SK-N-SH (cell line): ENCODE results near the gene GRM1. TPM values are rescaled to one million over a fixed set of nuclear protein-coding genes. Genes with fewer than 3 reads are reported as not detected.

ENCODE experiments used
- CTCF ChIA-PET: fragments of 300-600, 350-600 bp; formaldehyde crosslinking; extraction: SDS; loops from one replicate; lab custom pipeline; 2021; lab: Yijun Ruan, JAX
- POLR2A ChIA-PET: fragments of 350-600 bp; sonication (Branson Sonifier 250); formaldehyde crosslinking; extraction: SDS; loops from one replicate; lab custom pipeline; 2020; ENCODE audit warnings: antibody characterized with exemption, inconsistent platforms; lab: Yijun Ruan, JAX
- DNase-seq: peaks from one replicate; pipeline ENCODE4 v3.0.0; 2012
- H2AFZ ChIP-seq: fragments of 200-600 bp; sonication (generic); 2 replicates; pipeline ENCODE4 v1.8.1; 2016; ENCODE audit warnings: antibody characterized with exemption, mild to moderate bottlenecking, low read depth
- H3F3A ChIP-seq: fragments of 200-600 bp; sonication (generic); replicated peaks from 2 replicates; pipeline ENCODE3; 2016; ENCODE audit warnings: antibody characterized with exemption, mild to moderate bottlenecking; ENCODE audit not compliant: insufficient read depth
- H3K27ac ChIP-seq, 2 experiments: fragments of 200-500 bp in 1 of 2; fragments of 200-600 bp in 1 of 2; sonication (Bioruptor generic) in 1 of 2; sonication (generic), shearing (Covaris generic) in 1 of 2; 2 replicates each; pipeline versions ENCODE4 v1.5.1 to v1.6.1; 2014 to 2016; ENCODE audit warnings: low read depth in 2 of 2, inconsistent platforms in 1 of 2, low read length in 1 of 2, mild to moderate bottlenecking in 1 of 2, mixed read lengths in 1 of 2
- H3K27me3 ChIP-seq: fragments of 200-600 bp; sonication (generic), shearing (Covaris generic); 2 replicates; pipeline ENCODE4 v1.6.1; 2016; ENCODE audit warnings: mixed run types; ENCODE audit not compliant: insufficient read depth
- H3K36me3 ChIP-seq, 2 experiments: fragments of 200-500 bp in 1 of 2; fragments of 200-600 bp in 1 of 2; sonication (Bioruptor generic) in 1 of 2; sonication (generic) in 1 of 2; replicated peaks in 1 of 2; 2 replicates each; pipeline versions ENCODE3 to v1.5.1; 2014 to 2016; ENCODE audit warnings: low read length in 1 of 2, mild to moderate bottlenecking in 1 of 2; ENCODE audit not compliant: insufficient read depth in 2 of 2, control insufficient read depth in 1 of 2
- H3K4me1 ChIP-seq, 2 experiments: fragments of 200-500 bp in 1 of 2; fragments of 200-600 bp in 1 of 2; sonication (Bioruptor generic) in 1 of 2; sonication (generic), shearing (Covaris generic) in 1 of 2; 2 replicates each; pipeline versions ENCODE4 v1.5.1 to v1.6.1; 2014 to 2016; ENCODE audit warnings: low read depth in 1 of 2, low read length in 1 of 2, mixed run types in 1 of 2; ENCODE audit not compliant: insufficient read depth in 2 of 2, control insufficient read depth in 1 of 2
- H3K4me2 ChIP-seq: fragments of 200-600 bp; sonication (generic), shearing (Covaris generic); 2 replicates; pipeline ENCODE4 v1.6.1; 2017; ENCODE audit warnings: mixed run types
- H3K4me3 ChIP-seq, 2 experiments: fragments of 200-500 bp in 1 of 2; fragments of 200-600 bp in 1 of 2; sonication (Bioruptor generic) in 1 of 2; sonication (generic), shearing (Covaris generic) in 1 of 2; 2 replicates each; pipeline versions ENCODE4 v1.5.1 to v1.8.1; 2014 to 2016; ENCODE audit warnings: low read depth in 2 of 2, inconsistent platforms in 1 of 2, low read length in 1 of 2, mild to moderate bottlenecking in 1 of 2, mixed read lengths in 1 of 2, moderate library complexity in 1 of 2
- H3K79me2 ChIP-seq: fragments of 200-600 bp; sonication (generic); 2 replicates; pipeline ENCODE4 v1.8.1; 2017; ENCODE audit warnings: mild to moderate bottlenecking; ENCODE audit not compliant: insufficient read depth
- H3K9ac ChIP-seq: fragments of 200-600 bp; sonication (generic); 2 replicates; pipeline ENCODE4 v1.6.1; 2017; ENCODE audit warnings: mixed run types
- H3K9me2 ChIP-seq: fragments of 200-600 bp; sonication (generic); 2 replicates; pipeline ENCODE4 v1.6.1; 2017; ENCODE audit warnings: mixed run types
- H3K9me3 ChIP-seq: fragments of 200-600 bp; sonication (generic); 2 replicates; pipeline ENCODE4 v1.6.1; 2017; ENCODE audit warnings: mixed run types, mild to moderate bottlenecking, moderate library complexity
- H4K20me1 ChIP-seq: fragments of 200-600 bp; sonication (generic); 2 replicates; pipeline ENCODE4 v1.6.1; 2017; ENCODE audit warnings: mild to moderate bottlenecking, mixed run types; ENCODE audit not compliant: insufficient read depth
- CHD2 ChIP-seq: fragments of 150-350 bp; IDR thresholded peaks from 2 replicates; pipeline ENCODE4 v1.6.1; 2018; ENCODE audit warnings: low read length; ENCODE audit not compliant: partially characterized antibody
- ELF1 ChIP-seq: IDR thresholded peaks from 2 replicates; pipeline ENCODE4 v1.4.0; 2012
- FOSL2 ChIP-seq: IDR thresholded peaks from 2 replicates; pipeline ENCODE4 v1.4.0; 2012; ENCODE audit warnings: low read depth, mild to moderate bottlenecking, moderate library complexity, borderline replicate concordance
- GABPA ChIP-seq: IDR thresholded peaks from 2 replicates; pipeline ENCODE4 v1.4.0; 2012; ENCODE audit warnings: low read depth, mild to moderate bottlenecking
- MEF2A ChIP-seq: IDR thresholded peaks from 2 replicates; pipeline ENCODE4 v1.4.0; 2012; ENCODE audit warnings: low read depth, borderline replicate concordance
- NRF1 ChIP-seq: IDR thresholded peaks from 2 replicates; pipeline ENCODE4 v1.6.1; 2012; ENCODE audit warnings: low read depth, mild to moderate bottlenecking, low read length
- POLR2AphosphoS5 ChIP-seq: IDR thresholded peaks from 2 replicates; pipeline ENCODE4 v1.6.1; 2012; ENCODE audit warnings: low read depth, low read length
- RAD21 ChIP-seq: IDR thresholded peaks from 2 replicates; pipeline ENCODE4 v1.6.1; 2012; ENCODE audit warnings: mild to moderate bottlenecking, low read length
- RFX5 ChIP-seq: IDR thresholded peaks from 2 replicates; pipeline ENCODE4 v1.6.1; 2012; ENCODE audit warnings: mild to moderate bottlenecking, improper control_type of control experiment, low read length
- RXRA ChIP-seq: IDR thresholded peaks from 2 replicates; pipeline ENCODE4 v1.4.0; 2012; ENCODE audit warnings: low read depth, mild to moderate bottlenecking, borderline replicate concordance
- SIN3A ChIP-seq: IDR thresholded peaks from 2 replicates; pipeline ENCODE4 v1.6.1; 2012; ENCODE audit warnings: low read depth, mild to moderate bottlenecking, low read length, moderate library complexity, borderline replicate concordance
- SMC3 ChIP-seq: IDR thresholded peaks from 2 replicates; pipeline ENCODE4 v1.6.1; 2012; ENCODE audit warnings: low read depth, low read length, improper control_type of control experiment
- TAF1 ChIP-seq: IDR thresholded peaks from 2 replicates; pipeline ENCODE4 v1.6.1; 2012; ENCODE audit warnings: low read depth, mild to moderate bottlenecking, low read length, moderate library complexity, borderline replicate concordance
- TEAD4 ChIP-seq: IDR thresholded peaks from 2 replicates; pipeline ENCODE4 v1.4.0; 2012; ENCODE audit warnings: mild to moderate bottlenecking, borderline replicate concordance; ENCODE audit not compliant: insufficient read depth
- YY1 ChIP-seq: IDR thresholded peaks from 2 replicates; pipeline ENCODE4 v1.4.0; 2012; ENCODE audit warnings: low read depth, mild to moderate bottlenecking
- WGBS: methylation state at CpG from one replicate; pipeline ENCODE4 v1.1.6; 2017; ENCODE audit warnings: low lambda C conversion rate; 5-methylcytosine and 5-hydroxymethylcytosine counted together
- polyA plus RNA-seq, 3 experiments: library from polyadenylated mRNA; depleted of rRNA; stranded (reverse); fragments of >200 nt; gene quantifications; 2 replicates each; pipeline ENCODE4 v1.2.3, GENCODE V29; 2012
- TF ChIP-seq, protein P1 (sequence below): fragments of 200-600 bp; sonication (generic); IDR thresholded peaks from 2 replicates; pipeline ENCODE4 v1.6.1; 2017; ENCODE audit warnings: antibody characterized with exemption, mild to moderate bottlenecking, moderate library complexity
- TF ChIP-seq, protein P2 (sequence below): IDR thresholded peaks from 2 replicates; pipeline ENCODE4; 2012
- TF ChIP-seq, protein P3 (sequence below): IDR thresholded peaks from 2 replicates; pipeline ENCODE4 v1.4.0; 2012; ENCODE audit warnings: low read depth, borderline replicate concordance
- TF ChIP-seq, protein P4 (sequence below): IDR thresholded peaks from 2 replicates; pipeline ENCODE4 v1.4.0; 2012; ENCODE audit warnings: low read depth, borderline replicate concordance

The GRM1 gene
- polyA plus RNA-seq, 1 of the 3 experiments (the other 2 are of a cell fraction): 0.05 TPM

DNA sequence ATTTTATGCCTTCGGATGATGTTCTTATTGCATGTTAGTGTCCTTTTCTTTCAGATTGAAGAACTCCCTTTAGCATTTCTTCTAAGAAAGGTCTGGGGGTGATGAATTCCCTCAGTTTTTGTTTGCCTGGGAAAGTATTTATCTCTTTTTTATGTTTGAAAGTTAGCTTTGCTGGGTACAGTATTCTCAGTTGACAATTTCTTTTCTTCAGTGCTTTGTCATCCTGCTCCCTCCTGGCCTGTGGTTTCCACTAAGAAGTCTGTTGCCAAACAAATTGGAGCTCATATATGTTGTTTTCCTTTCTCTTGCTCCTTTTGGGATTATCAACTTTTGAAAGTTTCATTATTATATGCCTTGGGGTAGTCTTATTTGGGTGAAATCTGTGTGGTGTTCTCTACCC is 11.5 kb downstream of the GRM1 start:
- no peak overlapping the region for H3K9ac ChIP-seq
- H3K79me2 ChIP-seq: no peaks in the 10 kb centered on the region
- no peak overlapping the region for H3K27ac ChIP-seq
- H3K4me3 ChIP-seq: no peak overlapping the region
- no peak overlapping the region for H2AFZ ChIP-seq
- H3K4me2 ChIP-seq: no peak overlapping the region
- H3K9me2 ChIP-seq: no peaks in the 10 kb centered on the region
- H3F3A ChIP-seq: no peaks in the 10 kb centered on the region
- CTCF ChIA-PET: interaction anchor here (1.1 to 1.7 kb wide), 4 partner anchors 9 to 660 kb away, joined by 3 to 8 read pairs (median 3); no protein-coding TSS in a partner anchor
- TF ChIP-seq YY1 (no peak), TAF1 (no peak), NRF1 (no peak), FOSL2 (no peak), ELF1 (no peak), CHD2 (no peak), TEAD4 (no peak), RXRA (no peak), RAD21 (no peak), MEF2A (no peak), SIN3A (no peak), GABPA (no peak), RFX5 (no peak), SMC3 (no peak), POLR2AphosphoS5 (no peak)
- TF ChIP-seq, protein P1, sequence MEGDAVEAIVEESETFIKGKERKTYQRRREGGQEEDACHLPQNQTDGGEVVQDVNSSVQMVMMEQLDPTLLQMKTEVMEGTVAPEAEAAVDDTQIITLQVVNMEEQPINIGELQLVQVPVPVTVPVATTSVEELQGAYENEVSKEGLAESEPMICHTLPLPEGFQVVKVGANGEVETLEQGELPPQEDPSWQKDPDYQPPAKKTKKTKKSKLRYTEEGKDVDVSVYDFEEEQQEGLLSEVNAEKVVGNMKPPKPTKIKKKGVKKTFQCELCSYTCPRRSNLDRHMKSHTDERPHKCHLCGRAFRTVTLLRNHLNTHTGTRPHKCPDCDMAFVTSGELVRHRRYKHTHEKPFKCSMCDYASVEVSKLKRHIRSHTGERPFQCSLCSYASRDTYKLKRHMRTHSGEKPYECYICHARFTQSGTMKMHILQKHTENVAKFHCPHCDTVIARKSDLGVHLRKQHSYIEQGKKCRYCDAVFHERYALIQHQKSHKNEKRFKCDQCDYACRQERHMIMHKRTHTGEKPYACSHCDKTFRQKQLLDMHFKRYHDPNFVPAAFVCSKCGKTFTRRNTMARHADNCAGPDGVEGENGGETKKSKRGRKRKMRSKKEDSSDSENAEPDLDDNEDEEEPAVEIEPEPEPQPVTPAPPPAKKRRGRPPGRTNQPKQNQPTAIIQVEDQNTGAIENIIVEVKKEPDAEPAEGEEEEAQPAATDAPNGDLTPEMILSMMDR: no peak
- TF ChIP-seq, protein P2, sequence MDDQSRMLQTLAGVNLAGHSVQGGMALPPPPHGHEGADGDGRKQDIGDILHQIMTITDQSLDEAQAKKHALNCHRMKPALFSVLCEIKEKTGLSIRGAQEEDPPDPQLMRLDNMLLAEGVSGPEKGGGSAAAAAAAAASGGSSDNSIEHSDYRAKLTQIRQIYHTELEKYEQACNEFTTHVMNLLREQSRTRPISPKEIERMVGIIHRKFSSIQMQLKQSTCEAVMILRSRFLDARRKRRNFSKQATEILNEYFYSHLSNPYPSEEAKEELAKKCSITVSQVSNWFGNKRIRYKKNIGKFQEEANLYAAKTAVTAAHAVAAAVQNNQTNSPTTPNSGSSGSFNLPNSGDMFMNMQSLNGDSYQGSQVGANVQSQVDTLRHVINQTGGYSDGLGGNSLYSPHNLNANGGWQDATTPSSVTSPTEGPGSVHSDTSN: no peak
- TF ChIP-seq, protein P3, sequence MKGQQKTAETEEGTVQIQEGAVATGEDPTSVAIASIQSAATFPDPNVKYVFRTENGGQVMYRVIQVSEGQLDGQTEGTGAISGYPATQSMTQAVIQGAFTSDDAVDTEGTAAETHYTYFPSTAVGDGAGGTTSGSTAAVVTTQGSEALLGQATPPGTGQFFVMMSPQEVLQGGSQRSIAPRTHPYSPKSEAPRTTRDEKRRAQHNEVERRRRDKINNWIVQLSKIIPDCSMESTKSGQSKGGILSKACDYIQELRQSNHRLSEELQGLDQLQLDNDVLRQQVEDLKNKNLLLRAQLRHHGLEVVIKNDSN: no peak
- TF ChIP-seq, protein P4, sequence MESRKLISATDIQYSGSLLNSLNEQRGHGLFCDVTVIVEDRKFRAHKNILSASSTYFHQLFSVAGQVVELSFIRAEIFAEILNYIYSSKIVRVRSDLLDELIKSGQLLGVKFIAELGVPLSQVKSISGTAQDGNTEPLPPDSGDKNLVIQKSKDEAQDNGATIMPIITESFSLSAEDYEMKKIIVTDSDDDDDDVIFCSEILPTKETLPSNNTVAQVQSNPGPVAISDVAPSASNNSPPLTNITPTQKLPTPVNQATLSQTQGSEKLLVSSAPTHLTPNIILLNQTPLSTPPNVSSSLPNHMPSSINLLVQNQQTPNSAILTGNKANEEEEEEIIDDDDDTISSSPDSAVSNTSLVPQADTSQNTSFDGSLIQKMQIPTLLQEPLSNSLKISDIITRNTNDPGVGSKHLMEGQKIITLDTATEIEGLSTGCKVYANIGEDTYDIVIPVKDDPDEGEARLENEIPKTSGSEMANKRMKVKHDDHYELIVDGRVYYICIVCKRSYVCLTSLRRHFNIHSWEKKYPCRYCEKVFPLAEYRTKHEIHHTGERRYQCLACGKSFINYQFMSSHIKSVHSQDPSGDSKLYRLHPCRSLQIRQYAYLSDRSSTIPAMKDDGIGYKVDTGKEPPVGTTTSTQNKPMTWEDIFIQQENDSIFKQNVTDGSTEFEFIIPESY: no peak
- TF ChIP-seq, all 33 proteins: peak for 0
- DNase-seq: no peak
- 0% methylated on average over 1 of the region's 1 CpG for WGBS
- no peaks in the 10 kb centered on the region for H3K36me3 ChIP-seq
- H3K9me3 ChIP-seq: no peaks in the 10 kb centered on the region
- H4K20me1 ChIP-seq: no peaks in the 10 kb centered on the region
- H3K4me1 ChIP-seq: no peaks in the 10 kb centered on the region
- H3K27me3 ChIP-seq: no peaks in the 10 kb centered on the region
- POLR2A ChIA-PET: no interaction called here
